CD4-positive, alpha-beta T cell treated with Interleukin-10 for 1 hour (primary cell): ENCODE results near the gene TBC1D22A.

Experiments
- DNase-seq: peaks from one replicate; pipeline ENCODE4 v3.0.0-alpha.2; 2020

Gene TBC1D22A

DNA sequence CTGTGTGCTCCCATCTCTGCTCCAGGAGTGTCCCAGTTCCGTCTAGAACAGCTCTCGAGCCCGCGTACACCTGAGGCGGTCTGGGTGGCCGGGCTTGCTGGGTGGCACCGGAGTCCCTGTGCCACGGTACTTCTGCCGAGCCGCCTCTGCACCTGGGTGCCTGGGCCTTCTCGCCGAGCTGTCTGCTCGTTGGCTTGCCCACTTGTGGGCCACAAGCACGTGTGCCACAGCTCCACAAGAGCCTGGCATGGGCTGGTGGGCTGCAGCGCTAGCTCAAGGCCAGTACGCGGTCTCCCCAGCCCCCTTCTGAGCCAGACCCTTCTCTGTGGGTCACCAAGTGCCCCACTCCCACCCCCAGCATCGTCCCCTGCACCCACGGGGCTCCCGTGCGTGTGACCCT, 388.0 kb downstream of the TBC1D22A start:
- DNase-seq: no peak

GRCh38 chr22:47151064-47151463, 388.6 kb downstream of the TBC1D22A start:
- no peak for DNase-seq

DNA sequence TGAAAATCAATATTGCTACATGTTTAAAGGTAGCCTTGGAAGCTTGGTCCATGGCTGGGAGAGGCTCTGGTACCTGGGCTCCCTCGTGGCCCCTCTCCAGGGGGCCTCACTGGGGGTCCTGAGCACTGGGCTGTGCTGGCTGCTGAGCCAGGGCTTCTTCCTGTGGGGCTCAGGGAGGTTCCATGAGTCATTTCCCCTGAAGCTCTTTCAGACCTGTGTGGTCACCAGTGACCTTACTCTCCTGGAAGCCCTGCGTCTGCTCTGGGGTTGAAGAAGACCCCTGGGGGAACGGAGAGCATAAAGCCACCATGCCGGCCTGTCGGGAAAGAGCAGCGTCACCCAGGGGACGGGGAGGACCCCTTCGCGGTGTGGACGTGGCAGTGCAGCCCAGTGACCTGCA, 389.0 kb downstream of the TBC1D22A start:
- DNase-seq: no peak

GRCh38 chr22:47152236-47152635, 389.8 kb downstream of the TBC1D22A start:
- no peak for DNase-seq

DNA sequence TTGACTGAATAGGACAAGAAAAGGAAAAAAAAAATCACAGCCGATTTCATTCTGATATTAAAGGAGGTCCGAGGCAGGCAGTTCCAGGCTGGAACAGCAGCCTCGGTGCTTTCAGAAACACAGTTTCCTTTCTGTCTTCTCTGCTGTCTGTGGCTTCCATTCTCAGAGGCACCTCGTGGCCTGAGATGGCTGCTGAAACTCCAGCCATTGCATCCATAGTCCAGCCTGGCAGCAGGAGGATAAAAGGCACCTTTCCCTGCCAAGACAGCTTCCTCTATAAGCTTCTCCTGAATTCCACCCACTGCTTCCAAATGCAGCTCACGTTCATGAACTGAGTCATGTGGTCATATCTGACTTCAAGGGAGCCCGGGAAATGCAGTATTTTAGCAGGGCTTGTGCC, 390.5 kb downstream of the TBC1D22A start:
- DNase-seq: no peak

- no peak for DNase-seq
Observed at GRCh38 chr22:47153854-47154525, 391.5 kb downstream of the TBC1D22A start.

DNA sequence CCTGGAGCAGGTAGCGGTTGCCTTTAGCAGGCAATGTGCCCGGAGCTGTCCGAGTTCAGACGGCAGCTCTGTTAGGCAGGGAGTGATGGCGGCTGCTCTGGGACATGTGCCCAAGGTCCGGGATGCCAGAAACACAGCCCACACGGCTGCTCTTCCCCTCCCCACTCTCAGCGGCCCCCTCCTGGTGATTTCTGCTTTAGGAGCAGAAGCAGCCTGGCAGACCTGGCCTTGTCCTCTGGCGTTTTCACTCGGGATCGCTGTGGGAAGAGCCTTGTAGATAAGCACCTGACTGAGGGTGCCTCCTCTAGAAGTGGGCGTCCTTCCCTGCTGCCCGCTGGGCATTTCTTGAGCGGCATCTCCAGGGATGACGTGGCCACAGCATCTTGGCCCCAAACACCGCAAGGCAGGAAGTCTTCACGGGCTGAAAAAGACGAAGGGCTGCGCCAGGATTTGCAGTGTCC, 392.2 kb downstream of the TBC1D22A start:
- DNase-seq: no peak

- DNase-seq: no peak
Observed at GRCh38 chr22:47155131-47155885, 392.9 kb downstream of the TBC1D22A start.

DNA sequence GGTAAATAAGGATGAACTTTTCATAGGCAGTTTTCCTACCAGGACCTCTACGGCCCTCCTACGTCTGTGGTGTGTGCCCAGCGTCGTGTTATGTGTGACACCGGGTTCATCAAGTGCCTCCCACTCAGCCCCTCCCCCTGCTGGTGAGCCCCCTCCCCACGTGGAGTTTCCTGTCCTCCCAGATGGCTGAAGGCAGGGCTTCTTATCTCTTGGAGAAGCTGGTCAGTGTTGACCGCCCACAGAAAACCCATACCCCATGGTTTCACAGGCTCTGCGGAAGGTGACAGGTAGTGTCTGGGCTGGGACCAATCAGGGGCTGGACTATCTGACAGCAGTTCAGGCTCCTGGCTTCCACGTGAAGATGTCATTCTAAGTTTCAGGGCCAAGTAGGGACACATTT, 393.5 kb downstream of the TBC1D22A start:
- no peak for DNase-seq

- DNase-seq: no peak
Observed at GRCh38 chr22:47156352-47157092, 394.1 kb downstream of the TBC1D22A start.

DNA sequence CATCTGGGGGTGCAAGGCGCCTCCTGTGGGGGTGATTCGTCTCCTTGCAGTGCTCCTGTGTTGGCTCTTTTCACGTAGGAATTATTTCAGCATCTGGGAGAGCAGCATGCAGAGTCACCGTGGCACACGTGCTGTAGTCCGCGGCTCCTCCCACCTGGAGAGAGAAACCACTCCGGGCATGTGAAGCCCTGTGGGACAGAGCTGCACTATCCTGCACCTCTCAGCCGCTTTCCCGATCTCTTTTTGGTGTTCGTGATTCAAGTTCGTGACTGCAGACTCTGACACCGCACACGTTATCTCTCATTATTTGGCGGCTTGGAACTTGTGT, 394.6 kb downstream of the TBC1D22A start:
- DNase-seq: no peak

DNA sequence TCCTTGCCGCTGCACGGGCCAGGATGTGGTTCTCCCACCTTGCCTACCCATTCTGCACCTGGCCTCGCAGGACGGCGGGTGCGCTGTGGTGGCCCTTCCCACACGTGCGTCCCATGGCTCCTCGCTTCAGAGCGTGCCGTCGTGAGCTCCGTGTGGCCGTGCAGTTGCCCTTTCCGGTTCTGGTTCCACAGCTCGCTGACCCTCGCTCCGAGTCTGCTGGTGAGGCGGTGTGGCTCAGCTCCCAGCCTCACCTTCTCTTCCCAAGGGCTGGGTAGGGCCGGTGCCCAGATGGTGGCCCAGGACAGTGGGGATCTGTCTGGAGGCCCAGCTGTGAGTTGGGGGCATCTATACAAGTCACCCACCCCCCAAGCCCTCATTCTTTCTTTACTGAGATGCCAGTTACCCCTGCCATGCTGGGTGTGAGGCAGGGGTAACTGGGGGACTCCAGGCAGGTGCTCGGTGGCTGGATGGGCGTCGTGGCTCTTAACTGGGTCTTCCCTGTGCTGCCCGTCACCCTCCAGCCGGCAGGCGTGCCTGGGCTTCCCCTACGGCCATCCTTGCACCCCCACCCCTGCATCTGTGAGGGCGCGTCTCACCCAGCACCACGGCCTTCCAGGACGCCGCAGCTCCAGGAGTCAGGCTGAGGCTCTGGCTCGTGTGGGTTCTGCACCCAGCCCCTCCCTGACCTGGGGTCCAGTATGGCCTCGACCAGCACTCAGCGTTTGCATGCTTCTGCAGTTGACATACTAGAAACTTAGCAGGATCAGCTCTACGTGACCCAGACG, 395.2 kb downstream of the TBC1D22A start:
- DNase-seq: no peak

GRCh38 chr22:47158457-47158856, 396.0 kb downstream of the TBC1D22A start:
- DNase-seq: no peak

DNA sequence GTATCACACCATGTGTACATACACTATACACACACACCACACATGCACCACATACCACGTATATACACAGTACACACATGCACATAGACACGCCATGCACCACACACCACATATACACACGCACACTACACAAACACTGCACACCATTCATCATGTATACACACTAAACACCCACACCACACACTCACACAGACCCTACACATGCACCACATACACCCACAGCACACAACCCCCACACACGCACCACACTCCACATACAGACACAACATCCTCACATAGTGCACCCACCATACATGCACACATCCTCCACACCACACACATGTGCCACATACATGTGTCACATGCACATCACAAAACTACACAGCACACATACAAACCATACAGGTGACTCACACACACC, 397.1 kb downstream of the TBC1D22A start:
- DNase-seq: no peak

- DNase-seq: no peak
Observed at GRCh38 chr22:47160141-47160541, 397.7 kb downstream of the TBC1D22A start.

DNA sequence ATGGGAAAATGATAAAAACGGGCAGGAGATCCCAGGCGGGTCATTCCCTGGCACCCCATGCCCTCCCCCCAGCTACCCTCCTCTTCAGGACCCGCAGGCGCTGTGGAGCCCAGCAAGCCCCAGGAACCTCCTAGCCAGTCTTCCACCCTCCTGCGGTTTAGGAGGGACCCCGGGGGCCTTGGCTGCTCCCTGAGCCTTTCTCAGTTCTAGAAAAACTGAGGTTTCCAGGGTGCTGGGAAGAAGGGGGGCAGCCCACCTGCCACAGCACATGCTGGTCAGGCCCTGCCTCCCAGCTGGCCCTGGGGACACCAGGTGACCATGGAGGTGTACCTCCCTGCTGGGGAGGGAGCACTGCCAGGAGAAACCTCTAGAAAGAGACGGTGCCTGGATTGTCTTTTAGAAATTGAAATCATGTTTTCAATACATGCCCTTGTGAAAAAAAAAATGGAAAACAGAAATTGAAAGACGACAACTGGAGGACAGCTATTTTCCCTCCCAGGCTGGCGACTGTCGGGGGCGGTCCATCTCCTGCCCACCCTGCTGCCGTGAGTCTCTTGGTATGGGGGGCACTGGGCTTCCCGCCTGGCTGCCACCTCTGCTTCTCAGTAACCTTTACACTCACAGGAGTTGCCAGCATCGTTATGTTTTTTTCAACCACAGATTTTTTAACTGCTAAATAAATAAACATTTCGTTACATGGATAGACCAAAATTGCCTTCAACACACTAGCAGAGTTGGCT, 398.5 kb downstream of the TBC1D22A start:
- no peak for DNase-seq

DNA sequence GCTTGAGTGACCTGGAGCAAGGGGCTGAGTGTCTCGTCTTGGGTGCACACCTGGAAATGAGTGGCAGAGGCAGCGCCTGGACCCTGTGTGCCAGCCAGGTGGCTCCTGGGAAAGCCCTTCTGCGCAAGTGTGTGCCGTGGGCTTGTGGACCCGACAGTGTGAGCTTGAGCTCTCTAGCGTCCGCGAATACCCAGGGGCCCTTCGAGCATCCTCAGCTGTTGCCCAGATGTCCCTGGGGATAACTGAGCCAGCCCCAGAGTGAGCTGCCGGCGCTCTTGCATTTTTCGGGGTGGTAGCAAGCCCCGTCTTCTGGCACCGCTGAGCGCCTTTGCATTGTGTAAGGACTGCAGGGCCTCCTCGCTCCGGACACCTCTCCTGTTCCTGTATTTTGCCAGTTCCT, 399.2 kb downstream of the TBC1D22A start:
- no peak for DNase-seq

DNA sequence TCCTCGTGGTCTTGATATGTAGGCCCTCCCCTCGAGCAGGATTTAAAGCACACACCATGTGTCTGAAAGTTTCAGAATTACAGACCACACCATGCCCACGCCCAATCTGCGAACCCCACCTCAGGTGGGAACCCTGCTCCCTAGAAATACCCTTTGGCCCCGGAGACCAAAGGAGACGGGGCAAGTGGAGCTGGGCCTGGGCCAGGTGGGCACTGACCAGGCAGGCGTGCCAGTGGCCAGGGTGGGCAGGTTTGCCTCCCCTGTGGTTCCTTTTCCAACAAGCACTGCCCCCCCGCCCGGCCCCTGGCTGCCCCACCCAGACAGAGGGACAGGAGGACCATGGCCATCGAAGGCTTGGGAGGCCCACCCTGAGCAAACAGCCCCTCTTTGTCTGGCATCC, 400.4 kb downstream of the TBC1D22A start:
- no peak for DNase-seq

- DNase-seq: no peak
Observed at GRCh38 chr22:47163481-47163855, 401.0 kb downstream of the TBC1D22A start.

- DNase-seq: no peak
Observed at GRCh38 chr22:47163856-47164513, 401.5 kb downstream of the TBC1D22A start.

- DNase-seq: no peak
Observed at GRCh38 chr22:47164514-47165337, 402.3 kb downstream of the TBC1D22A start.
